Medulla oblongata (tissue), 1 donor: ENCODE data around the gene DDR1.
"Not testable (repeated sequence)": the region's sequence is repeated elsewhere in the genome, so short reads cannot be mapped to it uniquely, and the experiment has no call there.

ENCODE experiments used
- DNase-seq: peaks from one replicate; pipeline ENCODE4 v3.0.0-alpha.2; 2015; ENCODE audit errors: extremely low spot score

DDR1 gene

DNA sequence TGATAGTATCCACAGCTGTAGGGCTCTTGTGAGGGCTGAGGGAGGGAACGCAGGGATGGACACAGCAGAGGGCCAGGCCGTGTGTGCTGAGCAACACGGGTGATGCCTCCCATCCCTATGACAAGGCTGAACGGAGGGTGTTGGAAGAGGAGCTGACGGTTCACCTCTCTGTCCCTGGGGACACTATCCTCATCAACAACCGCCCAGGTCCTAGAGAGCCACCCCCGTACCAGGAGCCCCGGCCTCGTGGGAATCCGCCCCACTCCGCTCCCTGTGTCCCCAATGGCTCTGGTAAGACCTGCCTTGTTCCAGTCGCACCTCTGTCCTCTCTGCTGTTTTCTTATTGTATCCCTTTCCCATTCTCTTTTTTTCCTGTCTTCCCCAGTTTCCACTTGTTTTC, 10.1 kb downstream of the DDR1 start:
- no peak for DNase-seq

DNA sequence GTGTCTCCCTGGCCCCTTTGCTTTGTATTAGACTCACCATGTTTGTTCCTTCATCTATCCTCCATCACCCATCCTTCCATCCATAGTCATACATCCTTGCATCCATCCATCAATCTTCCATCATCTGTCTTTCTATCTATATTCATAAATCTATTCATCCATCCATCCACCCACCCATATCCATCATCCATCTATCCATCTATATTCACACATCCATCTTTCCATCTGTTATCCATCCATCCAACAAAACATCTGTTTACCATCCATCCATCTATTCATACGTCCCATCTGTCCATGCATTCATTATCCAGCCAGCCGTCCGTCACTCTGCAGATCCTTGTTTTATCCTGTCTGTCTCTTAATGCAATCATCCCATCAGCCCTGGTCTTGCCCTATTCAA, 10.6 kb downstream of the DDR1 start:
- DNase-seq = no peak

DNA sequence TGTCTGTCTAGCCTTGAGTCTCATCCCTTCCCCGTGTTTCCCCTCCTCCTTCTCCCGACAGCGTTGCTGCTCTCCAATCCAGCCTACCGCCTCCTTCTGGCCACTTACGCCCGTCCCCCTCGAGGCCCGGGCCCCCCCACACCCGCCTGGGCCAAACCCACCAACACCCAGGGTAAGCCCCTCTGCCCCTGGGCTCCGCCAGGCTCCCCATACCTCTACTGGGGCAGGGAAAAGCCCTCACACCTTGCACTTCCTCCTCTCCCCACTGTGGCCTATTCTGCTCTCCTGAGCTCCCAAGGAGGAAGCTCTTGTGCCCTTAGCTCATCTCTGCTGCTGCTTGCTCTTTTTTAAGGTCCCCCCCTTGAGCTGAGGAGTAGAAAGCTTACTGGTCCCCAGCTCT, 11.0 kb downstream of the DDR1 start:
- DNase-seq = no peak

DNA sequence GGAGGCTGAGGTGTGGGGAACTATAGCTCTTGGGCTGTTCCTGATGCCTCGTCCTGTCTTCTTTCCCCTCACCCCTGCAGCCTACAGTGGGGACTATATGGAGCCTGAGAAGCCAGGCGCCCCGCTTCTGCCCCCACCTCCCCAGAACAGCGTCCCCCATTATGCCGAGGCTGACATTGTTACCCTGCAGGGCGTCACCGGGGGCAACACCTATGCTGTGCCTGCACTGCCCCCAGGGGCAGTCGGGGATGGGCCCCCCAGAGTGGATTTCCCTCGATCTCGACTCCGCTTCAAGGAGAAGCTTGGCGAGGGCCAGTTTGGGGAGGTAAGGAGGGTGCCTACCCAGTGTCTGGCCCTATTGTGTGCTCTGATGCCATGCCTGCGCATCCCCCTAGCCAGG, 12.2 kb downstream of the DDR1 start:
- no peak for DNase-seq

DNA sequence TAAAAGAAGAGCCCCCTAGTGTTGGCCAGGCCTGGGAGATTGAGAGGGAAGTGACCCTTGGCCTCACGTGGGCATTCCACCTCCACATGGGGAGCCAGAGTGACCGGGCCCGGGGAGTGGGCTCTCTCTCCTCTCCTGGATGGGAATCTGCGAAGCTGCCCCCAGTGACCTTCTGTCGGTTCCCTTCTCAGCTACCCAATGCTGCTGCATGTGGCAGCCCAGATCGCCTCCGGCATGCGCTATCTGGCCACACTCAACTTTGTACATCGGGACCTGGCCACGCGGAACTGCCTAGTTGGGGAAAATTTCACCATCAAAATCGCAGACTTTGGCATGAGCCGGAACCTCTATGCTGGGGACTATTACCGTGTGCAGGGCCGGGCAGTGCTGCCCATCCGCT, 13.6 kb downstream of the DDR1 start:
- DNase-seq = no peak

DNA sequence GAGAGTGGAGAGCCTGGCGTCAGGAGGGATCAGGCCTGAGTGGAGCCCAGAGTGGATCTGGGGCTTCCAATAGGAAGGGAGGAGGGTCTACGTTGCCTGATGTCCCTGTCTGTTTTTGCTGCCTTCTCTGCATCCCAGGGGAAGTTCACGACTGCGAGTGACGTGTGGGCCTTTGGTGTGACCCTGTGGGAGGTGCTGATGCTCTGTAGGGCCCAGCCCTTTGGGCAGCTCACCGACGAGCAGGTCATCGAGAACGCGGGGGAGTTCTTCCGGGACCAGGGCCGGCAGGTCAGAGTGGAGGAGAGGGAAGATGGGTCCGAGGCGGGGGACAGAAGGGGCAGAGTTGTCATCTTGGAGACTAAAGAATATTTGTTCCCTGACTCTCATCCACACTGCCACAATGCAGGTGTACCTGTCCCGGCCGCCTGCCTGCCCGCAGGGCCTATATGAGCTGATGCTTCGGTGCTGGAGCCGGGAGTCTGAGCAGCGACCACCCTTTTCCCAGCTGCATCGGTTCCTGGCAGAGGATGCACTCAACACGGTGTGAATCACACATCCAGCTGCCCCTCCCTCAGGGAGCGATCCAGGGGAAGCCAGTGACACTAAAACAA, 14.5 kb downstream of the DDR1 start:
- DNase-seq = no peak

DNA sequence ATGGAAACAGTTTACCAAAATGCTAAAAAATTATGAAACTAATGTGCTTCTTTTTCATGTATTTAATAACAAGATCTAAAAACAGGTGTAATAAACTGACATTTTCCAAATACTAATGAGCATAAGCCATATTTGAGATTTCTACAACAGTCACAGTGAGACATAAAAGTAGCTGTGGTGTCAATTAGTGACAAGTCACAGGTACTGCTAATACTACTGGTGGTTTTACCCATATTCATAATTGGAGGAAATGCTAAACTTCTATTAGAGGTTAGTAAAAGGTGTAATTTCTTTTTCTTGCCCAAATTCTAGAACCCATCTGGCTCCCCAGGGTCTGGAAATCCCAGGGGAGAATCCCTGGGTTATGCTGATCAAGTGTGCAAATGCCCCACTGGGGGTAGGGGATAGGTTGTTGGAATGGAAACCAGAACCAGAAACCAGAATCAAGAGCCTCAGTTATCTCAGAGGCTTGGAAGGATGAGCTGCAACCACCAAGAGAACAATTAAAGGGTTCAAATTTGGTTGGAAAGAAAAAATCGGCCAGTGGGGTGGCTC, 16.6 kb downstream of the DDR1 start:
- DNase-seq = no peak

DNA sequence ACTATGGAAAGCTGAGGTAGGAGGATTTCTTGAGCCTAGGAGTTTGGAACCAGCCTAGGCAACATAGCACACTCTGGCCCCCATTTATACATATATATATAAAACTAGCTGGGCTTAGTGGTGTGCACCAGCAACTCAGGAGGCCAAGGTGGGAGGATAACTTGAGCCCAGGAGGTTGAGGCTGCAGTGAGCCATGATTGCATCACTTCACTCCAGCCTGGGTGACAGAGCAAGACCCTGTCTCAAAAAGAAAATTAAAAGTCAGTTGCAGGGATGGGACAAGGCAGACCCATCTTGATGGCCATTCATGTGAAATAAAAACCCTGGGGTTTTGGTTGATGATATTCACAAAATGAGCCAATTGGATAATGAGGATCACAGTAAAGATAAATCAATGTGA, 17.1 kb downstream of the DDR1 start:
- no peak for DNase-seq

DNA sequence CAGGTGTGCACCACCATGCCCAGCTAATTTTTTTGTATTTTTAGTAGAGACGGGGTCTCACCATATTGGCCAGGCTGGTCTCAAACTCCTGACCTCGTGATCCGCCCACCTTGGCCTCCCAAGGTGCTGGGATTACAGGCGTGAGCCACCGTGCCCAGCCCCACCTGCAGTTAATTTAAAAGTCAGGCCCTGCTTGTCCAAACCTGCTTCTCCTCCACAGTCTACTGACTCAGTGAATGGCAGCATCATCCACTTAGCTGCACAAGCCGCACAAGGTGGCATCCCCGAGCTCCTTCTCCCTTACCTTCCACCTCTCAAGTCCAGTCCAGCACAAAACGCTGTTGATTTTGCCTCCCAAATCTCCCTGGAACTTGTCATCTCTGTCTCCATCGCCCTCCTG, 17.9 kb downstream of the DDR1 start:
- not testable (repeated sequence) for DNase-seq

DNA sequence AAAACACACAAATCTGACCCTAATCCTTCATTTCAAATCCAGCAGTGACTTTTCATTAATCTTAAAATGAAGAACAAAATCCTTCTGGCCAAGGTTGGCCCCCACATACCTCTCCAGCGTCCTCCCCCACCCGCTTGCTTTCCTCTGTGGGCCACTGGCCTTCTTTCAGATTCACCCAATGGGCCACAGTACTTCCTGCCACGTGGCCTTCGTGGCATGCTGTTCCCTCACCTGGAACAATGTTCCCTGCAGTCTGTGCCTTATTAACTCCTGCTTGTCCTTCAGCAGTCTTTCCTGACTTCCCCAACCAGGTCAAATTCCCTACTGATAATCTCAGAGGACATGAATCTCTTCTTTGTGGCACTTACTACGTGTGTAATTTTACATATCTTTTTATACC, 18.4 kb downstream of the DDR1 start:
- no peak for DNase-seq

DNA sequence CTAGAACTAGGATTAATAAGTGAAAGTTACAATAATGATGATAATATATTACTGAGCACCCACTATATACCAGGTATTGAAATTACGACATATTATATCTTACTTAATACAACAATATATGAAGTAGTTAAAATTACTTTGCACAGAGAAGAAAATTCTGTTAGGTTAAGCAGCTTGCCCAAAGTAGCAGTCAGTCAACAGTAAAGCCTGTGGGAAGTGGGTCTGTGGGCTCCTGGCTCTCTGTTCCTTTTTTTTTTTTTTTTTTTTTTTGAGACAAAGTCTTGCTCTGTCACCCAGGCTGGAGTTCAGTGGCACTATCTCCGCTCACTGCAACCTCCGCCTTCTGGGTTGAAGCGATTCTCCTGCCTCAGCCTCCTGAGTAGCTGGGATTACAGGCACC, 18.9 kb downstream of the DDR1 start:
- no peak for DNase-seq

DNA sequence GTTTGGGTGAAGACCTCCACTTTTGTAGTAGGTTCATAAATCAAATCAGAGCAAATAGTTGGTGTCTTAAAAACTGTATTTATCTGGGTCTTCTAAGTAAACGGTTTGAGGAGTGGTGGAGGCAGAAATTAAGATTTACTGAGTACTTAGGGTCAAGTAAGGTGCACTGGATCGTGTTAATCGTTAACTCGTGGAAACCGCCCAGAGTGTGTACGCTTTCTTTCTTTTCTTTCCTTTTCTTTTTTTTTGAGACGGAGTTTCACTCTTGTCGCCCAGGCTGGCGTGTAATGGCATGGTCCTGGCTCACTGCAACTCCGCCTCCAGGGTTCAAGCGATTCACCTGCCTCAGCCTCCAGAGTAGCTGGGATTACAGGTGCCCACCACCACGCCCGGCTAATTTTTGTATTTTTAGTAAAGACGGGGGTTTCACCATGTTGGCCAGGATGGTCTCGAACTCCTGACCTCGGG, 23.0 kb downstream of the DDR1 start:
- DNase-seq = not testable (repeated sequence)

DNA sequence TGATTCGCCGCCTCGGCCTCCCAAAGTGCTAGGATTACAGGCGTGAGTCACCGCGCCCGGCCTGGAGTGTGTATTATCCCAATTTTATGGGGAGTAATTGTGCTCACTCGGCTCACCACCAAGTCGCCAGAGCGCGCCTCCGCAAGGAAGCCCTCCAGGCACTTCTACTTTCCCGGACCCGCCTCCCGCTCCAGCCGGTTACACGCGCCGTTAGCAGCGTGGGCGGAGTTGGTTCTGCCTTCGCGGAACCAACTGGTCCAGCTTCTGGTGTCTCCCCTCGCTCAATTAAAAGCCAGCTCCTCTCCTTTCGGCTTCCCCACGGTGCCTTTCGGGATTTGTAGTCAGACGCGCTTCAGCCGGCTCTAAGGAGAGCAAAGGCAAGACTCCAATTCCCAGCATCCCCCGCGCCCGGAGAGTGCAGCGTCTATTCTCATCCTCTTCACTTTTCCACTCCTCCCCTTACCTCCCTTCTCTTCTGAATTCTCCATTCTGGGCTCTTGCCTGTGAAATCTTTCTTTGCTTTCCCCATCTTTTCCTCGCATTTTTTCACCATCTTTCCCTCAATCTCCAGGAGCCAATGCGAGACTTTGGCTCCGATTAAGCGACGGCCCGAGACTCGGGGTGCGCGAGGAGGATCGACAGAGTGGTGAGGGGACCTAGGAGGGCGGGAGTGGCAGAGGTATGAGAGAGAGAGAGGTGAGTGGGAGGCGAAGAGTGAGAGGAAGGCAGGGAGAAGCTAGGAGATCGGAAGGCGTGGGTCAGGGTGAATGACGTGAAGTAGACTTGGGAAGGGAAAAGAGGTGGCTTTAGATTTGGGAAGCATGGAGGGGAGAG, 23.7 kb downstream of the DDR1 start, which contains the start of gene GTF2H4:
Gene GTF2H4, plus strand, starts transcription at position 450 of the 834 bp plus-strand sequence.
- peak; percentile 99 for DNase-seq

DNA sequence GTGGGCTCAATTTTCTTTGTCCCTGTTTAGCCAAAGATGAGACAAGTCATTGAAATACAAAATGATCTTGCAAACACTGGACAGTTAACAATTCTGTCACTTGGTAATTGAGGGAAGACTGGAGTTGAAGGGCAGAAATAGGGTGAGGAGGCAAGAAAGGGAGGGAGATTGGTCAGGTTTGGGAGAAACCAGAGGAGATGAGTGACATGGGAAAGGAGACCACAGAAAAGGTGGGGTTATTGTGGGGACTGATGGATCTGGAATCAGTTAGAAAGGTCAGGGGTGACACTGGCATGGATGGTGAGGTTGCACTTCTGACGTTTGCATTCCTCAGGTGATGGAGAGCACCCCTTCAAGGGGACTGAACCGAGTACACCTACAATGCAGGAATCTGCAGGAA, 24.4 kb downstream of the DDR1 start:
- no peak for DNase-seq

DNA sequence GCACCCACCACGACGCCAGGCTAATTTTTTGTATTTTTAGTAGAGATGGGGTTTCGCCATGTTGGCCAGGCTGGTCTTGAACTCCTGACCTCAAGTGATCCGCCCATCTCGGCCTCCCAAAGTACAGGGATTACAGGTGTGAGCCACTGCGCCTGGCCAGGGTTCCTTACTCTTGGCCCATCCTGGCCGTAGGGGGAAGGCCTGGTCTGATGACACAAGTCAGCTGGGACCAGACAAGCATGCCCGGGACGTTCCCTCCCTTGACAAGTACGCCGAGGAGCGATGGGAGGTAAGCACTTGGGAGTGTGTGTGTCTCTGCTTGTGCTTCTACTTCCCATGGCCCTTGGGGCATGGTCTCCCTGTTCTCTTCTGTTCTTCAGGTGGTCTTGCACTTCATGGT, 26.2 kb downstream of the DDR1 start:
- DNase-seq = not testable (repeated sequence)

DNA sequence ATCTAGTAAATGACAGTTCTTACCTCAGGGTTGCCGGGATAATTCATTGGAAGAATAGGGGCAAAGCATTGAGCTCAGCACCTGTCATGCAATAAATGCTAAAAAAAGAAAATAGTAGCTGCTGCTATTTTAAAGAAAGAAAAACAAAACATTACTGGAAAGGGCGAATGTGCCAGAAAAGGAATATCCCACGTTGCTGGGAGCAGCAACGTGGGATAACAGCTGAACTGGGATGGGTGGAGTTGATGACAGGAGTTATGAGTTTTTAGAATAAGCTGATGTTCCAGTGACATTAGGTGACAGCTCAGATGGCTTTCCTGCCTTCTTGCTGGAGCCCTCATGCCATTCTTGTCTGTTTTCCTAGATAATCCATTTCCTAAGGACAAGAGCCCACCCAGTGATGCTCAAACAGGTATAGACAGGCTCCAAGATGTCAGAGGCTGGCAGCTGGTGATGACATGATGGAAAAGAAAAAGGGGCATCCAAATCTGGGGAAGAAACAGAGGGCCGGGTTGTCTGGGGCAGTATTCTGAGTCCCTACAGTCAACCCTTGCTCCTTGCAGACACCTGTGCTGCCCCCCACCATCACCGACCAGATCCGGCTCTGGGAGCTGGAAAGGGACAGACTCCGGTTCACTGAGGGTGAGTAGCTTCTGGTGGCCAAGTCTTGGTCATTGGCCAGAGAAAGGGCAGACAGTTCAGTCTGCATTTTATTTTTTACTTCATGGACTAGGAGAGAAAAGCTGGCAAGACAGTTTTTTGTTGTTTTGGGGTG, 28.6 kb downstream of the DDR1 start:
- DNase-seq = no peak

DNA sequence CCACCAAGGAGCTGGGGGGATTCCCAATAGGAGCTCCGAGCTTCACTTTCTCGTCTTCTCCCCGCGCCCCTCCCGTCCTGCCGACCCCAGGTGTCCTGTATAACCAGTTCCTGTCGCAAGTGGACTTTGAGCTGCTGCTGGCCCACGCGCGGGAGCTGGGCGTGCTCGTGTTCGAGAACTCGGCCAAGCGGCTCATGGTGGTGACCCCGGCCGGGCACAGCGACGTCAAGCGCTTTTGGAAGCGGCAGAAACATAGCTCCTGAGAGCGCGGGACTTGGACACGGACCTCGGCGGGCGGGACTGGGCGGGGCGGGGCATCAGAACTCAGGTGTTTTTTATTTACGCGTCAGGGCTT, 29.4 kb downstream of the DDR1 start:
- DNase-seq = no peak

DNA sequence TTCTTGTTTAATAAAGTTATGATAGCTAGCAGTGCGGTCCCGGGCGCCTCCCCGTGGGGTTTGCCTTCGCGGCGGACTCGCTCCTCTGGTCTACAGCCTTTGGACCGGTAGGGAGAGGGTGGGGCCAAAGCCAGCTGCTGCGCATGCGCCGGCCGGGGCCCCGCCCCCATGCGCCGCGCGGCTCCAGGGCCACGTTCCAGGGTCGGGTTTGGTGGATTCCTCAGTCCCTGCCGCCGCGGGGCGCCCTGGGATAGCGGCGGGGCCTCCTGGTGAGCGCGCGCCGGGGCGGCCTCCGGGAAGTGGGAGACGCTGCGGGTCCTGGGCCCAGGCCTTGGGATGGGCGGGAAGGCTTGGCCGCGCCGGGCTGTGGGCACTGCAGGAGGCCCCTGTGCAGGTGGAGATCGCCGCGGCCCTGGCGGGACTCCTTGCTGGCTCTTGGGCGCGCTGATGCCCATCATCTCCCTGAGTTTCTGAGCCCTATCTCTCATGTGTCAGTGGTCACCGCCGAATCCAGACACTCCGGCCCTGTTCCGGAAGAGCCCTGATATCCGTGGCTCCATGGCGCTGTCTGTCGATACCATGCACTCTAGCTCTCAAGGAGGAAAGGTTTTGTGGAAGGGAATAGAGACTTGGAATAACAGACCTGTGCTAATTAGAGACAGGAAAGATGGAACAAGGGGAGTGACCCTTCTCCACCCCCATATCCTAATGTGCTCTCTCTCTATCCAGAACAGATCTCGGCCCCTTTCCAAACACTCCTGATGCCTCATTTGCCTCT, 29.9 kb downstream of the DDR1 start, which contains the start of gene VARS2:
Gene VARS2, plus strand, starts transcription at position 163 of the 778 bp plus-strand sequence. Its CDS starts 599 bp downstream, at position 762.
- peak; percentile 97 for DNase-seq

DNA sequence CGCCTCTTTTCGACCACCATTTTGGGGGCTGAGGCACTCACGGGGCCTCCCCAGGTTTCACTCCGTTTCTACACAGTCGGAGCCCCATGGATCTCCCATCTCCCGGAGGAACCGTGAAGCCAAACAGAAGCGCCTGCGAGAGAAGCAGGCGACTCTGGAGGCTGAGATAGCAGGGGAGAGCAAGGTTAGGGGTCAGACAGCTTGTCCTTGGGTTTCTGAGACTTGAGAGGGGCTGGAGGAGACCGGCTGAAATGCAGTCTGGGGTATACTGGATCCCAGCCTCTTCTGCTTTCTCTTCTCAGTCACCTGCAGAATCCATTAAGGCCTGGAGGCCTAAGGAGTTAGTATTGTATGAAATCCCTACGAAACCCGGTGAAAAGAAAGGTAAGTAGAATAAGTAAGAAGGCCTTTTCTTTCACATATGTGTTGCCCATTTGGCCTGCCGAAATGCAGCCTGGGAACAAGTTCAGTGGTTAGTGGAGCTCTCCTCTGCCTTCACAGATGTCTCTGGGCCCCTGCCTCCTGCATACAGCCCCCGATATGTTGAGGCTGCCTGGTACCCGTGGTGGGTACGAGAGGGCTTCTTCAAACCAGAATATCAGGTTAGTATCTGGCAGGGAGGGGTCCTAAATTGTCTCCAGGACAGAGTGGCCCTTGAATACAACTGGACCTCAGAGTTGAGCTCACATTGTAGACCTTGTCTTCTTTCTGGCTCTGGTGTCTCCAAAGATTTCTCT, 30.7 kb downstream of the DDR1 start:
- no peak for DNase-seq

DNA sequence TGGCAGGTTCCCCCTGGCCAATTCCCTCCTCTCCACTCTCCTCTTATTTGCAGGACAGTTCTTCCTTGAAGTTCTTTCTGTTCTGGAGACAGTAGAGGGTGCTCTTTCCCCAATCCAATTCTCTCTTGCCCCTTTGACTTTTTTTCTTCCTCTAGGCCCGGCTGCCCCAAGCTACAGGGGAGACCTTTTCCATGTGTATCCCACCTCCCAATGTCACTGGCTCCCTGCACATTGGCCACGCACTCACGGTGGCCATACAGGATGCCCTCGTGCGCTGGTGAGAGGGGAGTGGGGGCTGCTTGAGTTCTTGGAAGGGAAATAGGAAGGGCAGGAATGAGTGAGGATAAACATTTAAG, 31.2 kb downstream of the DDR1 start:
- DNase-seq = peak; percentile 96

DNA sequence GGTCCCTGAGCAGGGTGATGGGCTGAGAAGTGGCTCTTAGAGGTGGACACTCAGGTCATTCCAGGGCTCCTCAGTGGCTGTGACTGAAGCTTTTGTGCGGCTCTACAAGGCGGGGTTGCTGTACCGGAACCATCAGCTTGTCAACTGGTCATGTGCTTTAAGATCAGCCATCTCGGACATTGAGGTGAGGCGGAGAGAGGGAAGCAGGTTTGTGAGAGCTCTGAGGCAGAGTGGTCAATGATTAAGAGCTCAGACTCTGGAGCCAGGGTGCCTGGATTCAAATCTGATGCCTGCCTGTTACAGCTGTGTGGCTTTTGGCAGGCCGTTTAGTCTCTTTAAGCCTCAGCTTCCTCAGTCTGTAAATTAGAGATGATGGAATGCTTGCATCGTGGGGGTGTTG, 32.7 kb downstream of the DDR1 start:
- DNase-seq = peak; percentile 16
